Stimulated activated CD8-positive, alpha-beta memory T cell treated with anti-CD3 and anti-CD28 coated beads, Interleukin-12 subunit alpha, Interleukin-12 subunit beta, amount 100 ng/mL, for 4 hours (primary cell): ENCODE results near the gene NOL4L.

ENCODE experiments used
- DNase-seq: peaks from one replicate; pipeline ENCODE4 v3.0.0-alpha.2; 2020; ENCODE audit warnings: low read depth

The NOL4L gene

DNA sequence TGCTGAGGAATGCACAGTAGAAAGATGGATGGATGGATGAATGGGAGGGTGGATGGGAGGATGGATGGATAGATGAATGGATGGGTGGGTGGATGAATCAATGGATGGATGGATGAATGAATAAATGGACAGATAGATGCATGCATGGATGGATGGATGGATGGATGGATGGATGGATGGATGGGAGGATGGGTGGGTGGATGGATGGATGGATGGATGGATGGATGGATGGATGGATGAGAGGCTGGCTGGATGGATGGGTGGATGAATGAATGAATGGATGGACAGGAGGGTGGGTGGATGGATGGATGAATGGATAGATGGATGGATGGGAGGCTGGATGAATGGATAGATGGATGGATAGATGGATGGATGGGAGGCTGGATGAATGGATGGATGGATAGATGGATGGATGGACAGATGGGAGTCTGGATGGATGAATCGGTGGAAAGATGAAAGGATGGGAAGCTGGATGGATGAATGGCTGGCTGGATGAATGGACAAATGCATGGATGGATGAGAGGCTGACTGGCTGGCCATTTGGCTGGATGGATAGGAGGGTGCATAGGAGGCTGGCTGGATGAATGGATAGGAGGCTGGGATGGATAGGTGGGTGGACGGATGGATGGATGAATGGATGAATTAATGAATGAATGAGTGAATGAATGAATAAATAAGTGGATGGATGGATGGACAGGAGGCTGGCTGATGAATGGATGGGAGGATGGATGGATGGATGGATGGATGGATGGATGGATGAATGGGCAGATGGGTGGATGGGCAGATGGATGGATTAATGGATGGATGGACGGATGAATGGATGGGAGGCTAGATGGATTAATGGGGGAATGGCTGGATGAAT, 28.3 kb upstream of the NOL4L start:
- DNase-seq, result no peak

GRCh38 chr20:32612351-32613191, 27.4 kb upstream of the NOL4L start:
- DNase-seq, result no peak

- DNase-seq, result no peak
These were observed 26.7 kb upstream of the NOL4L start for GRCh38 chr20:32611868-32612267.

- DNase-seq, result no peak
These were observed 26.2 kb upstream of the NOL4L start for GRCh38 chr20:32611286-32611685.

- DNase-seq, result no peak
These were observed 25.5 kb upstream of the NOL4L start for GRCh38 chr20:32610472-32611218.

- DNase-seq, result no peak
These were observed 24.9 kb upstream of the NOL4L start for GRCh38 chr20:32609993-32610392.

DNA sequence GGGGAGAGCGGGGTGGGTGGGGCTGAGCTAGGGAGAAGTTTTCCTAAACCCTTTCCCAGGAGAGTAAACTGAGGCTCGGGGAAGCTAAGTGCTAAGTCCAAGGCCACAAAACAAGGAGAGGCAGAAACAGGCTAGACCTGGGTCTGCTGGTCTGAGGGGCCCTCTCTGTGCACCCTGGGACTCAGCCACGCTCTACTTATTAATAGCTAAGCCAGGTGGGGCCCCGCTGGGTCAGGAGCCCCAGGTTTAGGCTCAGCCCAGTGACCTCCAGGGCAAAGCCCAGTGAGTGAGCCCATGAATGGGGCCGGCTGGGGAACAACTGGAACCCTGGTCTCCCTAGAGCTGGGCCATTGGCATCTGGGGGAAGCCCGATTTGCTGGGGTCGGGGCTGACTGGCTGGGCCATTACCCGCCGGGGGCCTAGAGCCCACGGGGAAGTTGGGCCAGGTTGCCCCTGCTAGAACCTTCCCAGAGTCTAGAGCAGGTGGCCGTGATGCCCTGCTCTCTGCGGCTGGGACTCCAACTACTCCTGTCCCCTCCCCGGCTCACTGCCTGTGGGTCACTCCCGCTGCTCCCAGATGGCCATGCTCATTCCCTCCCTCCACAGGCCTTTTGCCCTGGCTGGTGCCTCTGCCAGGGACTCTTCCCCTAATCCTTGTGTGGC, 24.1 kb upstream of the NOL4L start:
- no peak for DNase-seq

DNA sequence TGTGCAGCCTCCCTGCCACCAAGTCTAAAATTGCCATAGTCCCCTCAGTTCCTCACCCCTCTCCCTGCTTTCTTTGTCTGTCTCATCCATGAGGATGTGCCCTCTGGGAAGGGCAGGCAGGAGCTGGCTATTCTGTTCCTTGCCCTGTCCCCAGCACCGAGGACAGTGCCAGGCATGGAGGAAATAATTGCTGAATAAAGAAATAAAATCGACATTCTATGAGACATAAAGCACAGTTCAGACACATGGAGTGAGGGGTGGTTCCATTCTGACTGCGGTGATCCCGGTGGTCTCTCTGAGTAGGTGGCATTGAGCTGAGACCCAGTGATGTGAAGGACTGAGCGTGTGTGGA, 23.5 kb upstream of the NOL4L start:
- DNase-seq, result no peak

GRCh38 chr20:32607727-32608663, 22.9 kb upstream of the NOL4L start:
- no peak for DNase-seq

DNA sequence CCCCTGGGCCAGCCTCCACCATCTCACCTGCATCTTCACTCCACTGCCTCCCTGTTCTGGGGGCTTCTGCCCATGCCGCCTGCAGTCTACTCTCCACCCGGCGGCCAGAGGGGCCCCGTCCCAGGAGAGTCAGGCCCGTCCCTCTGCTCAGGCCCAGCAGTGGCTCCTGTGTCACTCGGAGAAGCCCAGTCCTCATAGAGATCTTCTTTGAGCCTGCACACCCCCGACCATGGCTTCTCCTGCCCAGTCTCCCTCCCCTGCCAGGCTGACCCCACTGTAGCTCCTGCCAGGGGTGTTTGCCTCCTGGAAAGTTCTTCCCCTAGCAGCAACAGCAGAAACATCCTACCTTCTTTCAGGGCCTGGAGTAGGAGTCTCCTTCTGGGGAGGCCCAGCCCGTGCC, 22.2 kb upstream of the NOL4L start:
- no peak for DNase-seq

DNA sequence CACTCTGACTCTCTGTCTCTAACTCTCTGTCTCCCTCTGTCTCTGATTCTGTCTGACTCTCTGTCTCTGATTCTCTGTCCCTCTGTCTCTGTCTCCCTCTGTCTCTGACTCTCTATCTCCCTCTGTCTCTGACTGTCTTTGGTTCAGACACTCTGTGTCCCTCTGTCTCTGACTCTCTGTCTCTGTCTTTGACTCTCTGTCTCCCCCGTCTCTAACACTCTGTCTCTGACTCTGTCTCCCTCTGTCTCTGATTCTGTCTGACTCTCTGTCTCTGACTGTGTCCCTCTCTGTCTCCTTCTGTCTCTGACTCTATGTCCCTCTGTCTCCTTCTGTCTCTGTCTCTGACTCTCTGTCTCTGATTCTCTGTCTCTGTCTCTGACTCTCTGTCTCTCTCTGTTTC, 21.7 kb upstream of the NOL4L start:
- DNase-seq, result no peak

DNA sequence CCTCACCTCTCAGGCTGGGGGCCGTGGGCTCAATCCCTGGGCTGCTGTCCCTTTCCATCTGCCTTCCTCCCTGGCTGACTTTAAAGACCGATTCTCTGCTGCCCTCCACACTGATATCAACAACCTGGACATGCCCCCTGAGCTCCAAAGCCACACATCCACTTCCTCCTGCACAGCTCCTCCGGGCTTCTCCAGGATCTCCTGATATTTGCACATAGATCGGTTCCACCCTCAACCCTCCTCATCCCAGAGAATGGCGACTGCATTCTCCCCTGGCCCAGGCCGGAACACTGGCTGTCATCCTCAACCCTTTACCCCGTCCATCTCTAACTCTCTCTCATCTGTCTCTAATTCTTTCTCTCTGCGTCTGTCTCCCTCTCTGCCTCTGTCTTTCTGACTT, 21.0 kb upstream of the NOL4L start:
- no peak for DNase-seq

DNA sequence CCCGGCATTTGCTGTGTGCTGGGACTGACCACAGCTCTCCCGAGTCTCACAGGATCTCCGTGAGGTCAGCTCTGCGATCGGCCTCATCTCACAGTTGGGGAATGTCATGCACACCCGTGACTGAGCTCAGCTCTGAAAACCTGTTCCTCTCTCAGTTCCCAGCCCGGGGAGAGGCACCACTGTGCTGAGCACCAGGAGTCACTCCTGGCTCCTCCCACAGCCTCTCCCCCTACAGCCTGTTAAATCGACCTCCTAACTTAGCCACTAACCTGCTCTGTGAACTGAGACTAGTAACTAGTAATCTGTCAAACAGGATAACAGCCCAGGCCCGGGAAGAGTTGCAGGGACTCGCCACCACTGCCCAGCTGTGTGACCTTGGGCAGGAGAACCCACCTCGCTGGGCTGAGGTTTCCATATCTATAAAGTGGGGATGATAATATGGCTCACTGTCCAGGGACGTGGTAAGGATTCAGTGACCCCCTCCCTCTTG, 20.1 kb upstream of the NOL4L start:
- DNase-seq, result no peak

DNA sequence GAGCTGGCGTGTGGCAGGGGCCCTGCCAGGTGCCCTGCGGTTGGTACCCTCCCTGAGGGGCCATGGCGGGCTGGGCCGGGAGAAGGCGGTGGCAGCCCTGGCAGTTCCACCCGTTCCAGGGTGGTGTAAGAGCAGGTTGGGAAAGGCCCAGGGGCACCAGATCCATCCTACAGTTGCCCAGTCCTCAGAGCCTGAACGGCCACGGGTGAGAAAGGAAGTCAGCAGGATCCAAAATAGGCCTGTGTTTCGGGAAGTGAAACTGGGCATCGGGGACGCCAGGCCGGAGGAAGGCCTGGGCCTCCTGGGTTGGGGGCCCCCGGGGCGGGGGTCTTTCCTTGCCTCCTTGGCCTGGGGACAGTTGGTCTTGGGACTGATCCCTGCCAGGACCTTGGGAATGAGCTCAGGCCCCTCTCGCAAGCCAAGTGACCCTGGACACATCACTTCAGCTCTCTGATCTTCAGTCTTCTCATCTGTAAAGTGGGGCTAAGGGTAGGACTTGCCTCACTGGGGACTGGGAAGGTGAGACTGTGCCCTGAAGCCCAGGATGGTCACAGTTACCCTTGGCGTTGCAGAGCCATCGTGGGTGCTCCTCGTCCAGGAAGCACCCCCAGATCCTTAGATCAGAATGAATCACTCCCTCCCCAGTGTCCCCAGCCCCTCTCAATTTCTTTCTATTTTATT, 18.1 kb upstream of the NOL4L start:
- no peak for DNase-seq

DNA sequence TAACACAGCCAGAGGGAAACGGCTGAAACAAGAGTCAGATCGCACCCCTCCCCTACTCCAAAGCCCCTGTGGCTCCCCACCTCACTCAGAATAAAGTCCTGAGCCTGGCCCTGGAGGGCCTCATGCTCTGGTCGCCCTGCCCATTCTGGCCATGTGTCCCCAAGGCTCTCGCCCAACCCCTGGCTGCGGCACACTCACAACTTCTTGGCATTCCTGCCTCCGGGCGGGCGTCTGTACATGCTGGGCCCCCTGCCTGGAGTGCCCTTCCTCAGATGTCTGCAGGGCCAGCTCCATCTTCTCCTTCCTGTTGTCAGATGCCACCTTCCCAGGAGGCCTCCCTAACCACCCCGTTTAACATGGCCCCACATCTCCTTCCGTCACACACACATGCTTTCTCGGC, 17.1 kb upstream of the NOL4L start:
- no peak for DNase-seq

DNA sequence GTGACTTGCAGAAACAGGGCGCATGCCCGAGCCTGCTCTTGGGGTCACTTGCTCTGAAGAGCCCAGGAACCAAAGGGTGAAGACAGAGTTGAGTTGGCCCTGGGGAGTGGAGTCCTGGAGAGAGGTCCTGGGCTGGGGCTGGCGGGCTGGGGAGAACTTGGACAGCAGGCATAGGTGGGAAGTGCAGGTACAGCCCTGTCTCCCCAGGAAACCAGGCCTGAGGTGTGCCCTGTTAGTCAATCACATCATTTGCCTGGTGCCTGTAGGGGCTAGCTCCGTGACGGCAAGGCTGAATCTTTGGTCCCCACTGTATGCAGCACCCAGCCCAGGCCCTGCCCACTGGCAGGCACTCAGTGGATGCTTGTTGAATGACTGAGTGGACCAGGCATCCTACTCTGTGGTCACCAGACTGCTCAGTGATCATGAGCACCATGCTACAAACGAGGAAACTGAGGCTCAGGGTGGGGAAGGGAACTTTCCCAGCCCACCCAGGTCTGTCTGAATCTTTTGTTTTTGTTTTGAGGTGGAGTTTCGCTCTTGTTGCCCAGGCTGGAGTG, 15.6 kb upstream of the NOL4L start:
- DNase-seq, result no peak

DNA sequence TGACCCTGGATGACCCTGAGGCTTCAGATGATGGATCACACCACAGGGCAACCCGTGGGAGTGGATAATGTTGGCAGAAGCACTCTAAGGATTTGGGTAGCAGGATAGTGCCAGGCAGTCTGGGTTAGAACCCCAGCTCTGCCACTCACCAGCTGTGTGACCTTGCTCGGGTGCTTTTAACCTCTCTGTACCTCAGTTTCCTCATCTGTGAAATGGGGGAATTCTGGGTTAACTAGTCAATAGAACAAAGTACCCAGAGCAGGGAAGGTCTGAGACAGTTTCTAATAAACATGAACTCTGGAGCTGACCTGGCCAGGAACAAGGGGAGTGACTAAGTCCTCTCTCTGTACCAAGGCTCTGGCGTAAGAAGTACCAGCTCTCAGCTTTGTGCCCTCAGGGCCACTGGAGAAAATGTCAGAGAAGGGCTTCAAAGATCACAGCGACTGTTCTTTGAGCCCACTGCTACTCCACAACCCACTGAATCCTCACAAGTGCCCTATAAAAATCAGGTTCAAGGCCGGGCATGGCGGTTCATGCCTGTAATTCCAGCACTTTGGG, 14.7 kb upstream of the NOL4L start:
- no peak for DNase-seq

DNA sequence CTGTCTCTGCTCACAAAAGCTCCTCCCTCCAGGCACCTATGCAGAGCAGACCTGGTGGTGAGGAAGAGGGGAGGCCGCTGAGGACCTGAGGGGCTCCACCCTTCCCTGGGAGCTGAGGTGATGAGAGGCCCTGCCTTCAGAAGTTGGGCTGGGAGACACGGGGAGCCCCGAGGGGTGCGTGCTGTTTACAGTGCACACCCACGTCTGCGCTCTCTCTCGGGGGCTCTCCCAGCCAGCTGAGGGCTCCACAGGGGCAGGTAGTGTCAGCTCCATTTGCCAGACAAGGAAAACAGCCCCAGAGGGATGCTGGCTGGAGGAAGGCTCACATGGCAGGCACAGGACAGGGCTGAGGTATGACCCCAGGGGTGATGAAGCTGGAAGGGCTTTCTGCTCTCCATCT, 13.5 kb upstream of the NOL4L start:
- no peak for DNase-seq

GRCh38 chr20:32597714-32598113, 12.6 kb upstream of the NOL4L start:
- DNase-seq, result no peak
